ENCODE measurements around the gene CD74. TPM values are rescaled to one million over a fixed set of nuclear protein-coding genes. Genes with fewer than 3 reads are reported as not detected.

The CD74 gene
- total and polyA plus RNA-seq, 10 of the 15 experiments (the other 5 are each of a cell fraction or from before 2014, with no cell fraction given): 1,387 to 11,063 (median 3,922) TPM

- TF ChIP-seq, protein P1, sequence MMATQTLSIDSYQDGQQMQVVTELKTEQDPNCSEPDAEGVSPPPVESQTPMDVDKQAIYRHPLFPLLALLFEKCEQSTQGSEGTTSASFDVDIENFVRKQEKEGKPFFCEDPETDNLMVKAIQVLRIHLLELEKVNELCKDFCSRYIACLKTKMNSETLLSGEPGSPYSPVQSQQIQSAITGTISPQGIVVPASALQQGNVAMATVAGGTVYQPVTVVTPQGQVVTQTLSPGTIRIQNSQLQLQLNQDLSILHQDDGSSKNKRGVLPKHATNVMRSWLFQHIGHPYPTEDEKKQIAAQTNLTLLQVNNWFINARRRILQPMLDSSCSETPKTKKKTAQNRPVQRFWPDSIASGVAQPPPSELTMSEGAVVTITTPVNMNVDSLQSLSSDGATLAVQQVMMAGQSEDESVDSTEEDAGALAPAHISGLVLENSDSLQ (IDR thresholded peaks at IDR 0.05): peak; percentile 33; the same call in 1 of the 2 replicates
- TF ChIP-seq GABPA (IDR thresholded peaks at IDR 0.05; ENCODE audit: low read depth) (no peak), IKZF1 (conservative IDR thresholded peaks at IDR 0.05) (peak; percentile 56; the same call in 1 of the 2 replicates), CHD1 (IDR thresholded peaks at IDR 0.05; ENCODE audit: low read depth, low read length) (no peak), PRDM15 (CRISPR knock-in tag; IDR thresholded peaks at IDR 0.05) (no peak)
Observed at GRCh38 chr5:150429410-150429873, 16.7 kb upstream of the CD74 start (continued).

- ChIA-PET POLR2A (interaction anchor here (1.4 to 2.9 kb wide), 4 partner anchors 9 to 30 kb away, joined by 4 to 37 read pairs (median 4); partner anchors contain the start of gene CD74), CTCF (interaction anchor here (1.4 to 2.4 kb wide), 3 partner anchors 9 to 29 kb away, joined by 5 to 13 read pairs (median 7); no protein-coding TSS in a partner anchor), RAD21 (ENCODE audit: unreplicated experiment) (interaction anchor here (0.6 to 1.6 kb wide), 4 partner anchors 14 to 18 kb away, joined by 3 to 5 read pairs (median 4); partner anchors contain the start of gene CD74), SMC1A (ENCODE audit: uncharacterized antibody, unreplicated experiment) (interaction anchor here (0.6 to 1.7 kb wide), 4 partner anchors 11 to 22 kb away, joined by 3 to 8 read pairs (median 6); no protein-coding TSS in a partner anchor)
- peaks cover 7% of the 10 kb centered on the region for H3K4me1 ChIP-seq (ENCODE audit: control insufficient read depth, insufficient read depth, low read length)
- no peak overlapping the region for H3K27ac ChIP-seq (ENCODE audit: control insufficient read depth, insufficient read depth)
- no peaks in the 10 kb centered on the region for H3K79me2 ChIP-seq (ENCODE audit: control insufficient read depth, insufficient read depth, low read length)
- no peak overlapping the region for H3K4me3 ChIP-seq
- H3K4me2 ChIP-seq (ENCODE audit: control insufficient read depth, insufficient read depth): no peak overlapping the region
- no peak for FAIRE-seq
- in situ Hi-C loops (cut with MboI) (no loop called here), intact Hi-C loops (cut with micrococcal nuclease; ENCODE audit: unreplicated experiment) (no loop called here)
- no peak overlapping the region for H2AFZ ChIP-seq (ENCODE audit: control insufficient read depth, low read depth, low read length)
- DNase-seq (ENCODE audit: low read depth, low spot score): no peak
- no peak overlapping the region for H3K9ac ChIP-seq (ENCODE audit: control insufficient read depth, insufficient read depth, low read length)
- H3K9me3 ChIP-seq (replicated peaks; ENCODE audit: control insufficient read depth, insufficient read depth, low read length): no peaks in the 10 kb centered on the region
- no TSS peak for BruUV-seq (replicated peaks)
- H3K36me3 ChIP-seq (ENCODE audit: control insufficient read depth in 2 of 2, insufficient read depth in 2 of 2, low read length in 1 of 2): no peaks in the 10 kb centered on the region
- no peaks in the 10 kb centered on the region for H3K27me3 ChIP-seq (replicated peaks in 1 of 2; ENCODE audit: control insufficient read depth in 2 of 2, insufficient read depth in 2 of 2, low read length in 1 of 2)
- no peak for TF ChIP-seq ELK1 (IDR thresholded peaks at IDR 0.05; ENCODE audit: low read depth, low read length)
- TF ChIP-seq, protein P2, sequence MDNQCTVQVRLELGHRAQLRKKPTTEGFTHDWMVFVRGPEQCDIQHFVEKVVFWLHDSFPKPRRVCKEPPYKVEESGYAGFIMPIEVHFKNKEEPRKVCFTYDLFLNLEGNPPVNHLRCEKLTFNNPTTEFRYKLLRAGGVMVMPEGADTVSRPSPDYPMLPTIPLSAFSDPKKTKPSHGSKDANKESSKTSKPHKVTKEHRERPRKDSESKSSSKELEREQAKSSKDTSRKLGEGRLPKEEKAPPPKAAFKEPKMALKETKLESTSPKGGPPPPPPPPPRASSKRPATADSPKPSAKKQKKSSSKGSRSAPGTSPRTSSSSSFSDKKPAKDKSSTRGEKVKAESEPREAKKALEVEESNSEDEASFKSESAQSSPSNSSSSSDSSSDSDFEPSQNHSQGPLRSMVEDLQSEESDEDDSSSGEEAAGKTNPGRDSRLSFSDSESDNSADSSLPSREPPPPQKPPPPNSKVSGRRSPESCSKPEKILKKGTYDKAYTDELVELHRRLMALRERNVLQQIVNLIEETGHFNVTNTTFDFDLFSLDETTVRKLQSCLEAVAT (IDR thresholded peaks at IDR 0.05): no peak
- ATAC-seq: no peak
- no peaks in the 10 kb centered on the region for H4K20me1 ChIP-seq (ENCODE audit: control insufficient read depth, insufficient read depth)
- 67% methylated on average over 4 of the region's 5 CpGs for WGBS (ENCODE audit: insufficient coverage, insufficient replicate concordance, low lambda C conversion rate, missing lambda C conversion rate)
Observed at GRCh38 chr5:150428978-150429377, 16.3 kb upstream of the CD74 start.

Data from GM12878 (cell line).